Inferior parietal cortex (tissue), 1 donor: Measurements from ENCODE around the gene TOM1L1.

Experiments used
- DNase-seq: peaks from one replicate; pipeline ENCODE4 v3.0.0-alpha.2; 2016; ENCODE audit errors: extremely low spot score

The TOM1L1 gene

DNA sequence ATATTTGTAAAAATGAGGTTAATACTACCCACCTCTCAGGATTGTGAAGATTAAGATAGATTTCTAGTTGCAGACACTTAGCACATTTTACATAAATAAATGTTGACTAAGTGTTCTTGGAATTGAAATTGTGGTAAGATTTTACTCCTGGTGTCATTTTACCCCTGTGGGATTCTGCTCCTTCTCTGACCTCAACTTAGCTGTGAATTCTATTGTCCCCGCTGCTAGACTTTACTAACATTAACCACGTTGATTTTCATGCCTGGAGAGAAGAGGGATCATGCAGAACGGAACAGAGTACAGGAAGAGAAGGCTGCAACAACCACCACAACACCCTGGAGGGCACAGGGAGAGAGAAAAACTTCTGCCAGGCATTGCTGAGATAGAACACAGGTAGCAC is 2.1 kb upstream of the TOM1L1 start:
- DNase-seq, result no peak

DNA sequence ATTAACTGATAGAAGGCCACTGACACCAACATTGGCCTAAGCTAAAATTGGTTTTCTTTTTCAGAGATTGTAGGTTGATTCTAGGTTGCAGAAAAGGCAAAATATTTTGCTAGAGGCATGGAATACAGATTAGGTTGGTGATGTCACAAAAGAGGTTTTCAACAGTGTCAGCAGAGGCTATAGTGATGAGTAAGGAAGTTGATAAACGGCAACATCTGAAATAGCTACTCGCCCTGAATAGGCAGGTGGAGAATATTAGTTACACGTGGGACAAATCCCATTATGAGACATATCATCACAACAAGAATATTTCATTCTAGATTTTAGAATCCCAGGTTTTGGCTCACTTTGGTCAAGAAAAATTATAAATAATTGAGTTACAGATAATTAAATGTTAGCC is 1.5 kb upstream of the TOM1L1 start:
- DNase-seq, result no peak

DNA sequence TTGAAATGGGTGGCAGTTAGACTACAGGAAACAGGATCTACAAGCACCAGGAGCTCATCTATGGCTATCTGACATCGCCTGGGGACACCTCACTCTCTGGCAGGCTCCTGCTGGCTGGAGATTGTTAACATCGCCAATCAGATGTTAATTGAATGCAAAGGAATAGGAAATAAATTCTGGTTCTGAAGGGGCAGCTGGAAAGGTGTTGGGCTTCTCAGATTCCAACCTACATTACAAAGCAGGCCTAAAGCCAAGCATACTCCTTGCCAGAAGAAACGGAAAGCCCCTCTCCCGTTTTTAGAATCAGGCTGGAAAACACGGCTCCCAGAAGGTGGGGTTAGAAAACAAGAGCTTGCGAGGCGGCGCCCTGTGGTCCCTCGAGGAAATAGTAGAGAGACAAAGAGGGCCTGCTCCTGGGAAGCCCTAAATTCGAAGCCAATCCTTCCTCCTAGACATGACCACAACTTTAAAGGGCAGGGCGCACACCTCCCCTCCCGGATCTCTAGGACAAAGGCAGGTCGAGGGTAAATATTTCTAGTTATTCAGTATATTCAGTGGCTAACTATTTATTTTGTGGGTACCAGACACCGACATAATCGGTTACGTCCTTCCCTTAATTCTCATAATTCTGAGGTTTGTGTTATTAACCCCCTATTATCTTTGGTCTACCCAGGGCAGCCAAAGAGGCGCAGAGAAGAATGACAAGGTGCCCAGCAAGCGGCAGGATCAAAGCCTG is 763 bp upstream of the TOM1L1 start:
- no peak for DNase-seq

- no peak for DNase-seq
These were observed 674 bp downstream of the TOM1L1 start for GRCh38 chr17:54901230-54901822.

DNA sequence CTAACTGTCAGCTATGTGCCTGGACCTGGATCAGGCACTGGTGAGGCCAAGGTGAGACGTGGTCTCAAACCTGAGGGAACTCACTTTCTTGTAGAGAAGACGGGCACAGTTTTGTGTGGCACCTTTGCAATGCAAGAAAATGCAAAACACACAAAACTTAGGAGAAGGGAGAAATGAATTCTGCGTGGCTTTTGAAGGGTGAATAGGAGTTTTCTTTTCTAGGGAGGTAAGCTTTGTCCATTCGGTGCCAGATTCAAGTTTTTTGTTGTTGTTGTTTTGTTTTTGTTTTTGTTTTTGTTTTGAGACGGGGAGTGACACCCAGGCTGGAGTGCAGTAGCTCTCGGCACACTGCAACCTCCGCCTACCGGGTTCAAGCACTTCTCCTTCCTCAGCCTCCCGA is 1.4 kb downstream of the TOM1L1 start:
- no peak for DNase-seq

GRCh38 chr17:54902611-54903010 is 2.0 kb downstream of the TOM1L1 start:
- no peak for DNase-seq

GRCh38 chr17:54903375-54903774 is 2.7 kb downstream of the TOM1L1 start:
- DNase-seq, result no peak

DNA sequence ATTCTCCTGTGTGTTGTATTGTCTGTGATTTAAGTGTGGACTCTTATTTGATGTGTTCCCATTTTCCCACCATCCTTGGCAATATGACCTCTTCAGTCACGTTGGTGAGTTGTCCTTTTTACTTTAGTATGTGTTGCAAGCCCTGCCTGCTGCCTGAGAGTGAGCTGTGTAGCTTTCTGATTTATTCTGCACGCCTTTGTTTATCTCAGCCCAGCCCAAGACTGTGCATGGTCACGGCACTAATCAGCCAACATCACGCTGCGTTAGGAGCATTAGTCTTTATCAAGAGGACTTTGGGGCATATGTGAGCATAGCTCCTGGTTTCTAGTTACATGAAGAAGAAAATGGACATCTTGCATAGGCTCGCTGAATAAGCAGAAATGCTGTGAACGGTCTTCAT is 6.0 kb downstream of the TOM1L1 start:
- DNase-seq, result no peak

DNA sequence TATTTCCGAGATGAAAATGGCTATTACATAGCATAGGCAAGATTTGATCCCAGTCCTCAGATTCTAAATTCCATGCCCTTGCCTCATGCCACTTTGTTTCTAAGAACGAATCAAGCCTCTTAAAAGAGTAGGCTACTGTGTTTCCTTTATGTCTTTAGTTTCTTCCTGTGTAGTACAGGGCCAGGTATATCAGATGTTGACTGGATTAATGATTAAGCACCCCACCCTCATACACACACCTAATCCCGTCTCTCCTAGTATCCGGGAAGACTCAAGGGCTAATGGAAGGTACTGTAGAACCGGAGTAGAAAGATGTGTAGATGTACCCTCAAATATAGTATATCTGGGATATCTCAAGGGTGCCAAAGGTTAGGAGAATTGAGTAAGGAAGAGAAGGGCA is 6.7 kb downstream of the TOM1L1 start:
- DNase-seq, result no peak

GRCh38 chr17:54909766-54910165 is 9.1 kb downstream of the TOM1L1 start:
- no peak for DNase-seq

- DNase-seq, result no peak
These were observed 16.1 kb downstream of the TOM1L1 start for GRCh38 chr17:54916721-54917120.

GRCh38 chr17:54919425-54919824 is 18.8 kb downstream of the TOM1L1 start:
- no peak for DNase-seq

DNA sequence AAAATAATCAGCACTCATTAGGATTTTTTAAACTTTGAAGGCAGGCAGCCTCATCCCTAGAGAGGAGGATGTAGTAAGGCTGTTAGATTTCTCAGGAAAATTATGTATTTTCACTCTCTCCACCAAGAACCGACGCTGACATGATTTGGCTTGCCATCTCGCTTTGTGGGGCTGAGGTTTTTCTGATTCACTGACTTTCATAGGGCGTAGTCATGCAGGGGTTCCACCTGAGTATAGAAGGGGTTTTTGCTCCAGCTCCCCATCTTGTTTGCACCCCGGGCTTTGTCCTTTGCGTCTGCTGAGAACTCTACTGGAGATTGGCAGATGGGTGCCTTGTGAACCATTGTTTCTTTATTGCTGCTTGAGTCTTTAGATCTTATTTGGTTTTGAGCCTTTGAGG is 20.2 kb downstream of the TOM1L1 start:
- no peak for DNase-seq

- no peak for DNase-seq
These were observed 23.8 kb downstream of the TOM1L1 start for GRCh38 chr17:54924405-54924804.

DNA sequence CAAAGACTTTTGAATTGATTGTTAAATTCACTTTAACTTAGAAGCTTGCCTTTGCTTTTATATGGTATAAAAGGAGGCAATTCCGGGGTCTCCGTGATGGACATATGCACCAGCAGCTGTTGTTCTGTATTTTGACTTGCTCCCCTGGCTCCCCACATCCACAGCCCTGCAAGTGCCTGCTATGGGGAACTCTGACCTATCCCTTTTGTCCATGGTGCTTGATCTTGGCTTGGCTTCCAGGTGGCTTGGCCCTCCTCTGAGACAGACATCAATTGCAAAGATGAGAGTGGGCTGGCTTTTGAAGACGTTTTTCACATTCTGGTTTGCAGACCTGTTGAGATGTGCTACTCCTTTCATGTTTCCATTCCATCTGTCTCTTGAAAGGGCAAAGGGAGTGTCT is 26.9 kb downstream of the TOM1L1 start:
- DNase-seq, result no peak

- no peak for DNase-seq
These were observed 32.1 kb downstream of the TOM1L1 start for GRCh38 chr17:54932711-54933110.

DNA sequence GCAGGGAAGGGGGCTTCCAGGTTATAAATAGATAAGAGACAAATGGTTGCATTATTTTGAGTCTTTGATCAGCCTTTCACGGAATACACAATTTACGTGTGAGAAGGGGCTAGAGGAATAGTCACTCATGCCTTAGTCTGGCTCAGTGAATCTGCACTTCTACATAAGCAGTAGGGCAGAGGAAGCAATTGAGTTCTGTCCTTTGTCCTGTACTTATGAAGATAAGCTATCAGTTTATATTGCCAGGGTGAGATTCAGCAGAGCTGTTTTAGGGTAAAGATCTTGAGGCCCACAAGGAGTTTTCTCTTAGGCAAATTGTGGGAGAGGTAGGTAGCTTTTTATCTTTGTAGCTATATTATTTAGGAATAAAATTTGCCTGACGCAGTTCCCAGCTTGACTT is 33.3 kb downstream of the TOM1L1 start:
- DNase-seq, result no peak

DNA sequence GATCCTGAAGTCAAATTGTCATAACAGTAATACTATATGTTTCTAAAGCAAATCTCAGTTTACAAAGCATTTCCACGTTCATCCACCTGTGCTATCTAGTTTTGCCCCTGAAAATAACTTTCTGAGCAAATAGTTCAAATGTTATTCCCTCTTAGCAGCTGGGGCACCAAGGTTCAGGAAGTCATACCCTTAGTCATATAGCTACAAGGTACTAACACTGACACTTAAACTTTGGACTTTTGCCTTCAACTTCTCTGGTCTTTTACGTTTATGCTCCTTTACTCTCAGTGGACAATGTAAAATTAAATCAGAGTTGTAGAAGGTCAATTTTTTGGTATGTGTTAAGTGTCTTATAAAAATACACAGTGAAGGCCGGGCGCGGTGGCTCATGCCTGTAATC is 34.8 kb downstream of the TOM1L1 start:
- DNase-seq, result no peak

- no peak for DNase-seq
These were observed 36.4 kb downstream of the TOM1L1 start for GRCh38 chr17:54937018-54937417.

DNA sequence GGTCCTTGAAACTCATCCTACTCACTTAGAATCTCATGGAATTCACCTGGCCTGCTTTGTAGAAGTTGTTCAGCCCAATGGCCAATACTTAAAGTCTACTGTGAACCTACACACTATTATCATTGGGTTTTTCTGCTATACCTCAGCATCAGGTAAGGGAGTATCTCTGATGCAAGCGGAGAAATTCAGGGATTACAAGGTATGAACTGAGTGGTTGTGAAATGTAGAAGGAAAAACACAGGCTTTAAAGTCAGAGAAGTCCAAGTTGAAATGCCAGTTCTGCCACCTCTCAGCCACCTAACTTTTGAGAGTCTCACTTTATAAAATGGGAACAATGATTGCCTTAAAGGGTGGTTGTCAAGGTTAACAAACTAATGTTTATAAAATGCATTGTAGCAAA is 36.8 kb downstream of the TOM1L1 start:
- DNase-seq, result no peak

- DNase-seq, result no peak
These were observed 40.6 kb downstream of the TOM1L1 start for GRCh38 chr17:54941285-54941684.

DNA sequence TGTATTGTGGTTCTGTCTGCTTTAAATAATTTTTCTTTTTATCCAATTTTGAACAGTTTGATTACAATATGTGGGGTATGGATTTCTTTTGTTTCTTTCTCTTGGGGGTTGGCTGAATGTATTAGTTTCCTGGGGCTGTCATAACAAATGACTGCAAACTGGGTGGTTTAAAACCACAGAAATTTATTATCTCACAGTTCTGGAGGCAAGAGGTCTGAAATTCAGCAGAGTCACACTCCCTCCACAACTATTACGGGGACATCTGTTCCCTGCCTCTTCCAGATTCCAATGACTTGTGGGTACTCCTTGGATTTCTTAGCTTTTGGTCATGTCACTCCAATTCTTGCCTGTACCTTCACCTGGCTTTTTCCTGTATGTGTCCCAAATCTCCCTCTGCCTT is 44.1 kb downstream of the TOM1L1 start:
- no peak for DNase-seq

DNA sequence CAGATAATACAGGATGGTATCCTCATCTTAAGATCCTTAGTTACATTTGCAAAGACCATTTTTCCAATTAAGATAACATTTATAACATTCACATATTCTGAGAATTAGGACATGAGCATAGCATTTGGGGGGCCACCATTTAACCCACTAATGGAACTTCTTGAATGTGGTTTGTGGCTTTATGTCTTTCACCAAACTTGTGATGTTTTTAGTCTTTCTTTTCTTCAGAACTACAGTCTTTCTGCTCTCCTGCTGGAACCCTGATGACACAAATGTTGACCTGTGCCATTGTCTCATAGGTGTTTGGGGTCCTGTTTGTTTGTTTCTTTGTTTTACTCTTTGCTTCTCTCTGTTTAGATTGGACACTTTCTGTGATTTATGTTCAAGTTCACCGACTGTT is 44.6 kb downstream of the TOM1L1 start:
- DNase-seq, result no peak

DNA sequence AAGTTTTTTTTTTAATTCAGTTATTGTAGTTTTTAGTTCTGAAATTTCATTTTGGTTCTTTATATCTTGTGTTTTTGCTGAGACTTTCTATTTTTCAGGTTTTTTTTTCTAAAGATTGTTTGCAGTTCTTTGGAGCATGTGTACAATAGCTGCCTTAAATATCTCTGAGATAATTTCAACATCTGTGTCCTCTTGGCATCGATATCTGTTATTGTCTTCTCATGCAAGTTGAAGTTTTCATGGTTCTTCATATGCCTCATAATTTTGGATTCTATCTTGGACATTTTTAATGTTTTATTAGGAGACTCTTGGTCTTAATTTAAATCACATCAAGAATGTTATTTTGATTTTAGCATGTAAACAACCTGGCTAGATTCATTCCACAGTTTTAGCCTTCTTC is 45.0 kb downstream of the TOM1L1 start:
- DNase-seq, result no peak
